Small intestine (tissue), 7 donors: ENCODE measurements around the gene ITPR1. TPM values are rescaled to one million over a fixed set of nuclear protein-coding genes. Genes with fewer than 3 reads are reported as not detected.
"Not testable (repeated sequence)": the region's sequence is repeated elsewhere in the genome, so short reads cannot be mapped to it uniquely, and the experiment has no call there.

Experiments
- DNase-seq, 2 donors: peaks; one replicate each; pipeline versions ENCODE4 v3.0.0 to v3.0.0-alpha.2; 2013
- FAIRE-seq: peaks from 2 replicates; lab custom pipeline; 2012; peaks lifted over from hg19 to GRCh38; lab: Jason Lieb, UNC
- H3K27ac ChIP-seq, 3 donors: one replicate each; pipeline ENCODE4 v1.5.1; 2013; ENCODE audit warnings: low read length in 2 of 3, mild to moderate bottlenecking in 2 of 3, control low read depth in 1 of 3, inconsistent platforms in 1 of 3, low read depth in 1 of 3, moderate library complexity in 1 of 3
- H3K27me3 ChIP-seq, 3 donors: one replicate each; pipeline ENCODE4 v1.6.1; 2013; ENCODE audit warnings: low read length in 3 of 3, inconsistent platforms in 1 of 3; ENCODE audit not compliant: control insufficient read depth in 3 of 3, insufficient read depth in 3 of 3
- H3K36me3 ChIP-seq, 3 donors: one replicate each; pipeline ENCODE4 v1.6.1; 2013; ENCODE audit warnings: low read length in 3 of 3, inconsistent platforms in 1 of 3, low read depth in 1 of 3, mild to moderate bottlenecking in 1 of 3, moderate library complexity in 1 of 3; ENCODE audit not compliant: control insufficient read depth in 3 of 3, insufficient read depth in 2 of 3
- H3K4me1 ChIP-seq, 3 donors: one replicate each; pipeline ENCODE4 v1.6.1; 2013; ENCODE audit warnings: low read length in 2 of 3, inconsistent platforms in 1 of 3, low read depth in 1 of 3, mild to moderate bottlenecking in 1 of 3, moderate library complexity in 1 of 3; ENCODE audit not compliant: control insufficient read depth in 3 of 3, insufficient read depth in 2 of 3
- H3K4me3 ChIP-seq, 3 donors: one replicate each; pipeline ENCODE4 v1.5.1; 2013; ENCODE audit warnings: low read length in 3 of 3, control low read depth in 1 of 3, inconsistent platforms in 1 of 3, low read depth in 1 of 3, mild to moderate bottlenecking in 1 of 3, moderate library complexity in 1 of 3
- H3K9me3 ChIP-seq, 2 donors: one replicate each; pipeline ENCODE4 v1.6.1; 2013; ENCODE audit warnings: low read depth in 1 of 2, low read length in 1 of 2; ENCODE audit not compliant: control insufficient read depth in 2 of 2, insufficient read depth in 1 of 2
- WGBS, 3 donors: extraction: QIAGEN DNeasy Blood & Tissue Kit; methylation state at CpG; one replicate each; pipeline ENCODE4 v1.1.7; 2013; 5-methylcytosine and 5-hydroxymethylcytosine counted together
- polyA plus RNA-seq, 4 donors: library from polyadenylated mRNA; stranded (reverse) in 3 of 4; unstranded in 1 of 4; fragments of 200-250 nt in 3 of 4; fragments of 120-200 nt in 1 of 4; gene quantifications; one replicate each; pipeline versions ENCODE4 v1.2.1 to v1.2.3, GENCODE V29; 2013
- donor health status: healthy with polysubstance abuse.
- donor health status: control.
- donor health status: control.
- donor health status: Bipolar disorder and iron deficiency.
- donor health status: healthy.

ITPR1 gene
- polyA plus RNA-seq, 4 donors: 0.89 to 13.8 (median 5.1) TPM

DNA sequence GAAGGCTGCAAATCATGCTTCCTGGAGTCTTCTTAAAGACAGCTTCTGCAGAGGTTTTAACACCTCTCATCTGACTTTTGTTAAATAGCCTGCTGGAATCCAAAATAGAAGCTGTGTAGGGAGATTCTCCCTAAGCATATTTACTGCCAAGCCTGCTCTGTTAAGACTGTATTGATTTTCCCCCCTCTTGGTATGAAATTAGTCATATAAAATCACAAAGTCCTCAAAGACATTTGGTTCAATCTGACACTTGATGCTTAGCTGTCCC, 94.6 kb downstream of the ITPR1 start:
- Histone ChIP-seq H3K4me3 (no peak overlapping the region), H3K4me1 (peaks cover 0 to 4% (median 0%) of the 10 kb centered on the region in 3 donors), H3K27ac (no peak overlapping the region), H3K27me3 (peaks cover 0 to 7% (median 0%) of the 10 kb centered on the region in 3 donors), H3K36me3 (no peaks in the 10 kb centered on the region), H3K9me3 (no peaks in the 10 kb centered on the region)
- FAIRE-seq (no peak), DNase-seq (no peak)

DNA sequence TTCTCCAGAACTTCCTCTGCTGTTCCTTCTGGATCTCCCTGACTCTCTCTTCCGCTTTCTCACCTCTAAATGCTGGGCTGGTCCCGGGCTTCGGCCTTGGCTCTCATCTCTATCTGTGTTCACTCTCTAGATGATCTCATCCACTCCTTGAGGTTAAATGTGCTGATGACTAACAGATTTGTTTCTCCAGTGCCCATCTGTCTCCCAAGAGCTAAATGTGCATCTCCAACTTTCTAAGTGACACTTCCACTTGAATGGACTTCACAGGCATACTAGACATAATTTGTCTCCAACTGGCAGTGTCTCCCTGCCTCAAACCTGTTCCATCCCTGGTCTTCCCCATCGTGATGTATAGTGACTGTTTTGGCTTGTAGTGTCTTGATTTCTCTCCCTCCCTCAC, 95.3 kb downstream of the ITPR1 start:
- Histone ChIP-seq H3K4me1 (peaks cover 0 to 4% (median 0%) of the 10 kb centered on the region in 3 donors), H3K27me3 (peaks cover 0 to 7% (median 0%) of the 10 kb centered on the region in 3 donors), H3K4me3 (no peak overlapping the region), H3K27ac (peak overlapping the region in 1 of 3 donors; percentile 2), H3K36me3 (no peaks in the 10 kb centered on the region), H3K9me3 (no peaks in the 10 kb centered on the region)
- FAIRE-seq (no peak), DNase-seq (no peak)
- WGBS, 3 donors: 64 to 76% (median 70%) methylated on average over 4 of the region's 4 CpGs

DNA sequence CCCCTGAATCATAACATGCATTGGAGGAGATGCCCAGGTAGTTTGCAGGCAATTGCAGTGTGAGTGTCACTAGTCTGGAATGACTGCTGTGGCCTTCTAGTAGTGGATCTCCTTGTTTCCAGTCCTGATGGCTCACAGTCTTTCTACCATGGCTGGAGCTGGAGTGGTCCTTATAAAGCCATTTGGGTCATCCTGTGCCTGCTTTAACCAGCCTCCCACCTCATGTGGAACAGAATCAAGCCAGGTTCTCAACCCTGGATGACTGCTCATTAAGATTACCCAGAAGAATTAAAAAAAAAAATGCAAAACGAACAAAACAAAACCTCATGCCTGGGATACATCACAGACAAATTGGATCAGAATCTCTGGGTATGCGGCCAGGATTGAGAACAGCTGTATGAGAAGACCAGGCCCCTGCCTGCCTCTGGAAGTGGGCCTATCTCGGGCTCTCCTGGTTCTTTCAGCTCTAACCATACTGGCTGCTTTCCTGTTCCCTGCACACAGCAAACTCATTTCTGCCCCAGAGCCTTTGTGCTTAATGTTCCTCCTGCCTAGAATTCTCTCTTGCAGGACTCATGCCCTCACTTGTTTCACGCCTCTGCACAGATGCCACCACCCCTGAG, 96.4 kb downstream of the ITPR1 start:
- Histone ChIP-seq H3K36me3 (no peaks in the 10 kb centered on the region), H3K4me1 (no peaks in the 10 kb centered on the region), H3K4me3 (no peak overlapping the region), H3K27me3 (peaks cover 0 to 4% (median 0%) of the 10 kb centered on the region in 3 donors), H3K27ac (no peak overlapping the region), H3K9me3 (no peaks in the 10 kb centered on the region)
- FAIRE-seq (no peak), DNase-seq (no peak)
- WGBS, 3 donors: 75 to 83% (median 83%) methylated on average over 4 of the region's 4 CpGs

DNA sequence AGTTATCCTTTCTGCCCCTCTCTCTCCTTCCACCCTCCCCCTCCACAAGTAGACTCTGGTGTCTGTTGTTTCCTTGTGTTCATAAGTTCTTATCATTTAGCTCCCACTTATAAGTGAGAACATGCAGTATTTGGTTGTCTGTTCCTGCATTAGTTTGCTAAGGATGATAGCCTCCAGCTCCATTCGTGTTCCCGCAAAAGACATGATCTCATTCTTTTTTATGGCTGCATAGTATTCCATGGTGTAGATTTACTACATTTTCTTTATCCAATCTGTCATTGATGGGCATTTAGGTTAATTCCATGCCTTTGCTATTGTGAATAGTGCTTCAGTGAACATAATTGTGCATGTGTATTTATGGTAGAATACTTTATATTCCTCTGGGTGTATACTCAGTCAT, 97.7 kb downstream of the ITPR1 start:
- not testable (repeated sequence) for H3K36me3 ChIP-seq, FAIRE-seq, H3K27ac ChIP-seq, H3K9me3 ChIP-seq, DNase-seq, H3K27me3 ChIP-seq, H3K4me1 ChIP-seq, H3K4me3 ChIP-seq
- 97 to 99% (median 97%) methylated on average over 2 of the region's 2 CpGs for WGBS, 3 donors

DNA sequence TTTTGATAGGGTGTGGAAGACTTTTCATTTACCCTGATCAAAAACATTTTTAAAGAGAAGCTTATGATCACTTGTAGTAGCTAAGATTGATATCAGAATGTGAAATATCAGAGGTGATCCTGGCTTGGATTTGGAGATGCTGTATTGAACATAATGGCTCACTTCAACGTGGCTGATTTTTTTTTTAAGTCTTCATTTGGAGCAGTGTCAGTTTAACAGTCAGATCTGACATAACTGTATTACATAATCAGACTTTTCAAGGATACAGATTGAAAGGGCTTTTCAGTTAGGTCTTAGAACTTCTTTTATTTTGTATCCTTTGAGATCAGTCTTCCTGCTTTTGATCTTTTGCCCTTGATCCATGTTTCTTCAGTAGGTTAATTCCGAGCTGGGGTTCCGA, 98.5 kb downstream of the ITPR1 start:
- Histone ChIP-seq H3K4me1 (no peaks in the 10 kb centered on the region), H3K4me3 (no peak overlapping the region), H3K27ac (no peak overlapping the region), H3K36me3 (no peaks in the 10 kb centered on the region), H3K27me3 (peaks cover 0 to 3% (median 0%) of the 10 kb centered on the region in 3 donors), H3K9me3 (no peaks in the 10 kb centered on the region)
- no peak for DNase-seq
- WGBS, 3 donors: 75 to 80% (median 78%) methylated on average over 3 of the region's 3 CpGs
- FAIRE-seq: no peak

DNA sequence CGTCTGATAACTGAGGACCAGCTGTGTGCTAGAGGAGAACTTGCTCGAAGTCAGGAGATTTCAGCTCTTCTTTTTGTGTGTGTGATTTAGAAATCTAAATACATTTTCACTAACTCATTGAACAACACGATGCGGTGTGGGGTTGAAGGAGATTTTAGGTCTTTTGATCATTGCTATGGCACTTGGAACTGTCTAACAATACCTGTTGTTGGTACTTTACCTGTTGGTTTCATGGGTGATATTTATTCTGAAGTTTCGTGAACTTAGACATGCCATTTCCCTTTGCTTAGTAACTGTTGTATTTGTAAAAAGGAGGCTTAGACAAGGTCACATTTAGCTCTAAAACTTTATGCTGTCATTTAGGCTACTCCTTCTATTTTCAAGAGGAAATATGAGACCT, 99.9 kb downstream of the ITPR1 start:
- Histone ChIP-seq H3K4me3 (no peak overlapping the region), H3K27ac (no peak overlapping the region), H3K4me1 (no peaks in the 10 kb centered on the region), H3K9me3 (no peaks in the 10 kb centered on the region), H3K27me3 (peaks cover 0 to 3% (median 0%) of the 10 kb centered on the region in 3 donors), H3K36me3 (no peaks in the 10 kb centered on the region)
- FAIRE-seq: no peak
- WGBS, 3 donors: 93 to 97% (median 95%) methylated on average over 5 of the region's 5 CpGs
- DNase-seq: no peak

DNA sequence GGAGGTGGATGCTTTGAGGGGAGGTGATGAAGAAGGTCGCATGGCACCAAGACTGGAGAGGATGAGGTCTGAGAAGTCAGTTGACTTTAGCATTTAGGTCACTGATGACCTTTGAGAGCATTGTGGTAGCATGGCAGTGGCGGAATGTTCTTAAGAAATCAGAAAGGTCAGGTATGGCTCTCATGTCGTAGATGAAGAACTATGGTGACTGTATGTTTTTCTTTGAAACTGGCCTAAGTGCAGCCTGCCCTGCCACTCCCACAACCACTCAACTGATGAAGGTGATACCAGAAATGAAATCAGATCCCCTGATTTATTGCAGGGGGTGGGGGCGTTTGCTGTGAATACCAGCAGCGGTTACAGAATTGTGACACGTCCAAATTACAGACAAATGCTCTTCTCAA, 102.6 kb downstream of the ITPR1 start:
- no peak overlapping the region for H3K4me3 ChIP-seq
- H3K4me1 ChIP-seq: peaks cover 0 to 3% (median 0%) of the 10 kb centered on the region in 3 donors
- FAIRE-seq (no peak), DNase-seq (no peak)
- no peaks in the 10 kb centered on the region for H3K36me3 ChIP-seq
- peaks cover 0 to 3% (median 0%) of the 10 kb centered on the region in 3 donors for H3K27me3 ChIP-seq
- H3K27ac ChIP-seq: no peak overlapping the region
- H3K9me3 ChIP-seq: no peaks in the 10 kb centered on the region
- WGBS, 3 donors: 80 to 85% (median 83%) methylated on average over 6 of the region's 6 CpGs

DNA sequence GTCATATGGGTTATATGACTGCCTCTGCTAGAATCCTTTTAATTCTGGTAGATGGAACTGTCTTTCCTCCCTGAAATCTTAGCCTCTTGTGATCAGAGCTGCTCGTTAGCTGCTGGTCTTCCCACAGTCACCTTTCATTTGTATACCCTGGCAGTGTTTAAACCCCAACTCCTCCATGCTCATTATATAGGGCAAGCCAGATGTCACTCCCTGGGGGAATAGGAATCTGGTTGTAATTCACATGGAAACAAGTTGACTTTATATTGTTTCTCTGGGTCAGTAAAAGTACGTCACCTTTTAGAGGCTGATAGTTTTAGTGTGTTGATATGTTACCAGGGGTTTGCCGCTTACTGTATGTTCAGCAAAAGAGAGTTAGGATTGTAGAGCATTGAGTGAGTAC, 103.5 kb downstream of the ITPR1 start:
- 53 to 61% (median 56%) methylated on average over 3 of the region's 3 CpGs for WGBS, 3 donors
- Histone ChIP-seq H3K4me1 (peaks cover 0 to 3% (median 0%) of the 10 kb centered on the region in 3 donors), H3K27ac (no peak overlapping the region), H3K9me3 (no peaks in the 10 kb centered on the region), H3K27me3 (peaks cover 0 to 3% (median 0%) of the 10 kb centered on the region in 3 donors), H3K36me3 (no peaks in the 10 kb centered on the region), H3K4me3 (no peak overlapping the region)
- DNase-seq (no peak), FAIRE-seq (no peak)
